HEK293T (cell line): Measurements from ENCODE around the gene CASS4.

ENCODE experiments used
- CTCF ChIA-PET: fragments of 350-600 bp; formaldehyde crosslinking; extraction: SDS; loops from one replicate; lab custom pipeline; 2021; ENCODE audit warnings: antibody characterized with exemption, inconsistent platforms; lab: Yijun Ruan, JAX
- POLR2A ChIA-PET: fragments of 350-600 bp; formaldehyde crosslinking; extraction: SDS; loops from one replicate; lab custom pipeline; 2020; ENCODE audit warnings: antibody characterized with exemption, inconsistent platforms; lab: Yijun Ruan, JAX
- DNase-seq: peaks from one replicate; pipeline ENCODE4 v3.0.0; 2012; ENCODE audit warnings: mixed read lengths; ENCODE audit errors: extremely low spot score
- ARNT ChIP-seq: fragments of 450-650 bp; IDR thresholded peaks from 2 replicates; pipeline ENCODE4 v1.6.1; 2017; ENCODE audit warnings: mild to moderate bottlenecking
- BHLHE40 ChIP-seq: fragments of 450-650 bp; IDR thresholded peaks from 2 replicates; pipeline ENCODE4 v1.6.1; 2016; ENCODE audit warnings: mild to moderate bottlenecking, moderate library complexity, borderline replicate concordance
- CTBP1 ChIP-seq: fragments of 450-650 bp; IDR thresholded peaks from 2 replicates; pipeline ENCODE4 v1.6.1; 2016; ENCODE audit warnings: borderline replicate concordance
- ELF4 ChIP-seq: fragments of 450-650 bp; IDR thresholded peaks from 2 replicates; pipeline ENCODE4 v1.6.1; 2017; ENCODE audit warnings: antibody characterized with exemption
- FOXA1 ChIP-seq: fragments of 450-650 bp; IDR thresholded peaks from 2 replicates; pipeline ENCODE4 v1.6.1; 2016; ENCODE audit warnings: mild to moderate bottlenecking
- FOXK2 ChIP-seq: fragments of 450-650 bp; IDR thresholded peaks from 2 replicates; pipeline ENCODE4 v1.6.1; 2016; ENCODE audit warnings: mild to moderate bottlenecking
- FOXM1 ChIP-seq: fragments of 450-650 bp; IDR thresholded peaks from 2 replicates; pipeline ENCODE4 v1.6.1; 2017; ENCODE audit warnings: mild to moderate bottlenecking, borderline replicate concordance
- HDGF ChIP-seq: fragments of 450-650 bp; IDR thresholded peaks from 2 replicates; pipeline ENCODE4 v1.6.1; 2017; ENCODE audit warnings: antibody characterized with exemption, borderline replicate concordance
- L3MBTL2 ChIP-seq: fragments of 450-650 bp; conservative IDR thresholded peaks from 2 replicates; pipeline ENCODE4 v1.6.1; 2016; ENCODE audit warnings: mild to moderate bottlenecking
- LEF1 ChIP-seq: fragments of 450-650 bp; IDR thresholded peaks from 2 replicates; pipeline ENCODE4 v1.6.1; 2017; ENCODE audit warnings: mild to moderate bottlenecking, borderline replicate concordance
- NFRKB ChIP-seq: fragments of 450-650 bp; IDR thresholded peaks from 2 replicates; pipeline ENCODE4 v1.6.1; 2016; ENCODE audit warnings: mild to moderate bottlenecking, moderate library complexity
- SP1 ChIP-seq: fragments of 450-650 bp; IDR thresholded peaks from 2 replicates; pipeline ENCODE4 v1.6.1; 2017
- SUZ12 ChIP-seq: fragments of 450-650 bp; IDR thresholded peaks from 2 replicates; pipeline ENCODE4 v1.6.1; 2016; ENCODE audit warnings: mild to moderate bottlenecking
- TARDBP ChIP-seq: fragments of 450-650 bp; IDR thresholded peaks from 2 replicates; pipeline ENCODE4 v1.6.1; 2016
- ZNF384 ChIP-seq: fragments of 450-650 bp; IDR thresholded peaks from 2 replicates; pipeline ENCODE4 v1.6.1; 2016
- TF ChIP-seq, protein P1 (sequence below): fragments of 450-650 bp; IDR thresholded peaks from 2 replicates; pipeline ENCODE4 v1.6.1; 2016

Gene CASS4

DNA sequence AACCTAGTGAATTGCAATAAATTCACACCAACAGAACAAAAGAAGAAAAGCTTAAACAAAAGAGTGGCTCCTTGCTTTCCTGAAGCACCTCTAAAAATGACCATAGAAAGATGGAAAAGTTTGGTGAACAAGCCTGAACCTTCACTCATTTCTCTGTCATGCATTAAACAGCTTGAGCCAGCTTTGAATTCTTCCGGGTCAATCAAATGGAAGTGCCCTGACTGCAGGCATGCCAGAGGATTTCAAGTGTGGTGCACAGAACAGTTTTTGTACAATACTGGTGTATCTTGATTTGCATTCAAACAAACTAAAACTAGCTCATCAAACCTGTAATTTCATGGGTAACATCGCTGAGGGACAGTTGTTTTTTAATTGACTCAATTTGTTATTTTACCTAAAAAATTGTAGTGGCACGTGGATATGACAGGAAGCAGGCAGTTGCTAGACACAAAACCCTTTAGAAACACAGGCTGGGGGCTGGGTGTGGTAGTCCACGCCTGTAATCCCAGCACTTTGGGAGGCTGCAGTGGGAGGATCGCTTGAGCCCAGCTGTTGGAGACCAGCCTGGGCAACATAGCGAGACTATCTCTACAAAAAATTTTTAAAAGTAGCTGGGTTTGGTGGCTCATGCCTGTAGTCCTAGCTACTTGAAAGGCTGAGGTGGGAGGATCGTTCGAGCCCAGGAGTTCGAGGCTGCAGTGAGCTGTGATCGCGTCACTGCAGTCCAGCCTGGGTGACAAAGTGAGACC lies 9.1 kb downstream of the CASS4 start:
- TF ChIP-seq FOXM1 (no peak), SP1 (no peak), TARDBP (no peak), LEF1 (no peak), BHLHE40 (no peak), ZNF384 (no peak), ELF4 (no peak), NFRKB (no peak), FOXA1 (no peak), L3MBTL2 (no peak), FOXK2 (no peak), ARNT (no peak), CTBP1 (no peak), HDGF (no peak), SUZ12 (no peak)
- TF ChIP-seq, protein P1, sequence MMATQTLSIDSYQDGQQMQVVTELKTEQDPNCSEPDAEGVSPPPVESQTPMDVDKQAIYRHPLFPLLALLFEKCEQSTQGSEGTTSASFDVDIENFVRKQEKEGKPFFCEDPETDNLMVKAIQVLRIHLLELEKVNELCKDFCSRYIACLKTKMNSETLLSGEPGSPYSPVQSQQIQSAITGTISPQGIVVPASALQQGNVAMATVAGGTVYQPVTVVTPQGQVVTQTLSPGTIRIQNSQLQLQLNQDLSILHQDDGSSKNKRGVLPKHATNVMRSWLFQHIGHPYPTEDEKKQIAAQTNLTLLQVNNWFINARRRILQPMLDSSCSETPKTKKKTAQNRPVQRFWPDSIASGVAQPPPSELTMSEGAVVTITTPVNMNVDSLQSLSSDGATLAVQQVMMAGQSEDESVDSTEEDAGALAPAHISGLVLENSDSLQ: no peak
- no peak for DNase-seq
- ChIA-PET CTCF (interaction anchor here (0.7 kb wide), 1 partner anchor 85 kb away, joined by 3 read pairs; no protein-coding TSS in a partner anchor), POLR2A (no interaction called here)

DNA sequence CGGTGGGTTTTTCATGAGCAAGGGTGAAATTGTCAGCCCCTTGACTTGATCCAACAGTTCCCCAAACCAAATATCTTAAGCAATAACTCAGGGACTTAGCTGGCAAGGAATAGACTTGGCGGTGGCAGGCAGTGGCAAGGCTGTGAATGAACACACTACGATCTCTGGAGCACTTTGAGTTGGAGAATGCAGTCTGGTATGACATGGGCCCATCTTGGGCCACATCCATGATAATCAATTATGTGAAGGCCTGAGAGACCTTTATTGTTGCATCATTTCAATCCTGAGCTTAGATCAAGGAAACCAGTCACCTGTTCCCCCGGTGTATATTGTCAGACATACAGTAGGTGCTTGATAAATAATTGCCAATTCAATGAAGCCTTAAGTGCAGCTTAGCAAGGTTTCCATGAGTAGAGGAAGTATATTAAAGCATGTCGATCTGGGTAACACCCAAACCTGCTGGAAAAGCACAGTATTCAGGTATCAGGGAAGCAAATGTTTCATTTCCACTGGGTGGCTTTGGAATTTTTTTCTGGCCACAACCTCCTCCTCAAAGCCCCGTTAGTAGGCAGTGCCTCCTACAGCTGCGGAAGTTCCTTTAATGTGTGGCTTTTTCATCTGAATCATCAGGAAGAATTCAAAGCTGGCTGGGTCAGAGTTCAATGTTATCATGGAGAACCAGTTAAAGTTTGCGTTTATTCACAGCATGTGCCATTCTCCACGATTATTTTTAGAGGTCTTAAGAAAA lies 10.2 kb downstream of the CASS4 start:
- no peak for DNase-seq
- ChIA-PET CTCF (no interaction called here), POLR2A (no interaction called here)
- TF ChIP-seq FOXK2 (no peak), NFRKB (no peak), CTBP1 (no peak), FOXM1 (no peak), ARNT (no peak), BHLHE40 (no peak), FOXA1 (no peak)

DNA sequence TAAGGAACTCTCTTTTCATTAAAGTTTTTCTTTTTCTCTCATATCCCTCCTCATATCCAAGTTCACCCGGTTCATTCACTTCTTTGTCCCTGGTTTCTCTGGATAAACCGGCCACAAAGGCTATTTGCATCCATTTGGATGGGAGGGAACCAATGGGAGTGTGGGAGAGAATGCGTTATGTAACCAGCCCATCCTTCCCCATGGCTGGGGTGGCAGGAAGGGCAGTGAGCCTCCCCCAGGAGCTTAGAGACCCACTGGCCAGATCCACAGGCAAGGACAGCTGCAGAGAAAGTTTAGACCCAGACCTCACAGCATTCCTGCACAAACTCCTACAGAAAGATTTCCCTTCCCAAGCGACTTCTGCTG lies 10.7 kb downstream of the CASS4 start:
- CTCF ChIA-PET: no interaction called here
- TF ChIP-seq LEF1 (no peak), ZNF384 (no peak), FOXM1 (no peak), NFRKB (no peak), FOXK2 (no peak), HDGF (no peak), SP1 (no peak), ARNT (no peak), L3MBTL2 (no peak), CTBP1 (no peak), FOXA1 (no peak), TARDBP (no peak), BHLHE40 (no peak), SUZ12 (no peak), ELF4 (no peak)
- TF ChIP-seq, protein P1: no peak

DNA sequence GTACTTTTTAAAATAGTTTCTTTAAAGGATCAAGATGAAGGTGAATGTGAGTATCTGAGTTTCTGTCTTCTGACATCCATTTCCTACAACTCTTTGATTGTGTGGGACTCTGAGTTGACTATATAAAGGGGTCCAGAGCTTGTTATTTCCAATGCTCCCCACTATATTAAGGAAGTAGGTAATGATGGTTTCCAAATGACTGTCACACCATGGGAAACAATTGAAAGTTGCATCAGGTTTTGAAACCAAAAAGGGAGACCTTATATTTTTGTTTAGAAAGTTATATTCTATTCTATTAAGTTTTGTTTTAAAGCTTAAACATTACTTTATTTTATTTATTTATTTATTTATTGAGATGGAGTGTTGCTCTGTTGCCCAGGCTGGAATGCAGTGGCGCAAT lies 11.2 kb downstream of the CASS4 start:
- CTCF ChIA-PET: no interaction called here
- TF ChIP-seq FOXK2: no peak
- no peak for TF ChIP-seq TARDBP
- no peak for TF ChIP-seq LEF1
- POLR2A ChIA-PET: no interaction called here

More for the DNA sequence above, 10.7 kb downstream of the CASS4 start:
- POLR2A ChIA-PET: no interaction called here
- DNase-seq: no peak

DNA sequence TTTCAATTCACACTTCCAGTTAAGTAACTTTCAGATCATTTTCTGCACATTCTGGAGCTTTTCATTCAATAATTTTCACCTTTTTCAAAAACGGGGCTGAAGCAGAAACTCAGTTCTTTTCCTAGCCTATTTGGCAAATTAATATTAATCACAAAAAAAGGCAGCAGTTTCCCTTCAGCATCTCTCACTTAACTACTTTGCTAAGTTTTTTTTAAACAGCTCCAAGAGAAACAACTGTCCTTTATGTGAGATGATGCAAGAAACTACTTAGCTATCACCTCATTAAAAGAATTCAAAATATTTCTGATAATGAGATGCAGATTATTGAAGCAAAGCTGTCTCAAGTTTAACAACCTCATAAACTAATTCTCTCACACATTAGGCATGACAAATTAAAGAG lies 11.8 kb downstream of the CASS4 start:
- DNase-seq: no peak
- TF ChIP-seq NFRKB (no peak), BHLHE40 (no peak), FOXK2 (no peak), LEF1 (no peak), SP1 (no peak), ARNT (no peak), L3MBTL2 (no peak), FOXA1 (no peak), CTBP1 (no peak), ELF4 (no peak), ZNF384 (no peak), HDGF (no peak), TARDBP (no peak), SUZ12 (no peak), FOXM1 (no peak)
- TF ChIP-seq, protein P1: no peak
- CTCF ChIA-PET: no interaction called here
- POLR2A ChIA-PET: no interaction called here

More for the DNA sequence above, 11.2 kb downstream of the CASS4 start:
- DNase-seq: no peak
